Measurements from ENCODE around the gene PPP3CA. TPM values are rescaled to one million over a fixed set of nuclear protein-coding genes. Genes with fewer than 3 reads are reported as not detected.

The PPP3CA gene
- polyA plus RNA-seq, 1 donor = 39.4 TPM

- no peak for DNase-seq
Measured at GRCh38 chr4:100989401-100989800, 357.9 kb downstream of the PPP3CA start.

- DNase-seq = no peak
Measured at GRCh38 chr4:100988876-100989275, 358.4 kb downstream of the PPP3CA start.

GRCh38 chr4:100986360-100986868, 360.9 kb downstream of the PPP3CA start:
- DNase-seq = no peak

GRCh38 chr4:100985576-100985975, 361.8 kb downstream of the PPP3CA start:
- DNase-seq = no peak

GRCh38 chr4:100984901-100985300, 362.4 kb downstream of the PPP3CA start:
- DNase-seq = no peak

- DNase-seq = no peak
Measured at GRCh38 chr4:100983426-100983825, 363.9 kb downstream of the PPP3CA start.

GRCh38 chr4:100982345-100982744, 365.0 kb downstream of the PPP3CA start:
- no peak for DNase-seq

- DNase-seq = peak; percentile 47
Measured at GRCh38 chr4:100981447-100982204, 365.7 kb downstream of the PPP3CA start.

GRCh38 chr4:100979736-100980135, 367.6 kb downstream of the PPP3CA start:
- DNase-seq = peak; percentile 34

- peak; percentile 25 for DNase-seq
Measured at GRCh38 chr4:100977746-100978397, 369.5 kb downstream of the PPP3CA start.

GRCh38 chr4:100977274-100977673, 370.1 kb downstream of the PPP3CA start:
- peak; percentile 17 for DNase-seq

Measured in hindlimb muscle (tissue), 1 donor.